GM18505 (cell line): ENCODE measurements around the gene CD160.

Source experiments
- ATAC-seq: cut with Tn5 transposase; IDR thresholded peaks from one replicate; pipeline ENCODE4 v1.9.1; 2021; ENCODE audit not compliant: unreplicated experiment
- POLR2A ChIP-seq: IDR thresholded peaks from 4 replicates; pipeline ENCODE4 v1.6.1; 2011; ENCODE audit warnings: borderline replicate concordance; ENCODE audit not compliant: insufficient read depth, insufficient read length; ENCODE audit errors: extremely low read depth

The CD160 gene

GRCh38 chr1:145782272-145783099, 63.2 kb downstream of the CD160 start:
- TF ChIP-seq POLR2A = no peak

GRCh38 chr1:145784409-145784808, 65.1 kb downstream of the CD160 start:
- no peak for ATAC-seq
- no peak for TF ChIP-seq POLR2A

More at GRCh38 chr1:145782272-145783099, 63.2 kb downstream of the CD160 start:
- no peak for ATAC-seq

GRCh38 chr1:145785547-145785946, 66.2 kb downstream of the CD160 start:
- TF ChIP-seq POLR2A = no peak
- ATAC-seq = no peak

- ATAC-seq = no peak
- no peak for TF ChIP-seq POLR2A
Observed at GRCh38 chr1:145786271-145786670, 67.0 kb downstream of the CD160 start.

- no peak for TF ChIP-seq POLR2A
- ATAC-seq = no peak
Observed at GRCh38 chr1:145788580-145788979, 69.3 kb downstream of the CD160 start.
